ENCODE data around the gene ACE.

Gene ACE

GRCh38 chr17:63538693-63539595 lies 62.1 kb downstream of the ACE start:
- DNase-seq, result no peak

DNA sequence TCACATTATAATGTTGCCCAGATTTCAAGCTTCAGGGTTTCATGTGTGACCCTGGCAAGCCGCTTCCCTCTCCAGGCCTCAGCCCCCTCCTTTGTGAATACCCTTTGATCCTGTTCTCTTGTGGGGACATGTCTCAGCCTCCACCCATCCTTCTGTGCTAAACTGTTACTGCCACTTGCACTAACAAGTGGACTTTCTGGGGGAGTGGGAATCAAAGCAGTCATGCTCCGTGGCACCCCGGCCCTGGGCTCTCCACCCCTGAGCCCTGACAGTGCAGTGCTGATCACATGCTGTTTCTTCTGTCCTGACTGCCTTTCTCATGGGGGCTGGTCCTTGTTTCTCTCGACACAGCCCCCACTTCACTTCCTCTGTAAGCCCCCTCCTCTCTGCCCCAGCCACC lies 63.7 kb downstream of the ACE start:
- no peak for DNase-seq

DNA sequence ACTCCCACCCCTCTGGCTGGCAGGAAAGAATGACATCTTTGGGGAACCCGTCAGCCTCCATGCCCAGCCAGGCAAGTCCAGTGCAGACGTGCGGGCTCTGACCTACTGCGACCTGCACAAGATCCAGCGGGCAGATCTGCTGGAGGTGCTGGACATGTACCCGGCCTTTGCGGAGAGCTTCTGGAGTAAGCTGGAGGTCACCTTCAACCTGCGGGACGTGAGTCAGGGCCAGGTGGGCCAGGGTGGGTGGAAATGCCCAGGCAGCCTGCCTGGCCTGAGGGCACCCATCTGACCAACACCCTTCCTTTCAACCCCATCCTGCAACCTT lies 65.3 kb downstream of the ACE start:
- DNase-seq, result no peak

DNA sequence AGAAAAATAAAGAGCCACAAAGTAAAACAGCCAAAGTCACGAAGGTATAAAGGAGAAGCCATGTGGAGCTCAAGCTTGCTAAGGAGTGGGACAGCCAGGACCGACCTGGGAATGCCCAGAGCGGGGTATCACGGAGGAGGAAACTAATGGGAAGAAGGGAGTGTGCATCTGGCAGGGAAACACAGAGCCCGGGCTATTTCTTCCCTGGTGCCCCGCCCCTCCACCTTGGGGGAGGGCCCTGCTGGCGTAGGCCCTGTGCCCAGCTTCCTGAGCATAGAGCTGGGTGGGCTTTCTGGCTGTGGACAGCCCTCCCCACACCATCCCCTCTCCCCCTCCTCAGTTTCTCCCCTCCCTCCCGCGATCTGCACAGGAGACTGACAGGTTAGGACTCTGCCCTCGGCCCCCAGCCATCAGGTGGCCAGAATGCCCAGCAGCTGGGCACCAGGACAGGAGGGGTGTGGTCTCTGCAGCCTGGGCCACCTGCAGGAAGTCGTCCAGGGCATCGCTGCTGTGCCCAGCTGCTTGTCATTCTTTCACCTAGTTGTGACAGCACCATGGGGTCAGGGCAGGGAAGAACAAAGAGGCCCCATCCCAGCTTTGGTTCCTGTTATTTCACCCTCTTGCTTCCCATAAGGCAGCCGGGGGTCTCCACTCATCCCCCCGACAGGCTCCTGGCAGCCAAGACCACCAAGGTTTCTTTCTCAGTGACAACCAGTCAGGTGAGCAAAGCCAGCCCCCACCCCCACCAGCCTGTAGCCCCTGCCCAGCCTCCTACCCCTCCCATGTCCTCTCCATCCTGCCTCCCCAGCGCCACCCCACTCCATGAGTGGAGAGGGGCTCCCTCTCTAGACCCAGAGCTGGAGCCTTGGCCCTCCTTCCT lies 66.3 kb downstream of the ACE start:
- no peak for DNase-seq

DNA sequence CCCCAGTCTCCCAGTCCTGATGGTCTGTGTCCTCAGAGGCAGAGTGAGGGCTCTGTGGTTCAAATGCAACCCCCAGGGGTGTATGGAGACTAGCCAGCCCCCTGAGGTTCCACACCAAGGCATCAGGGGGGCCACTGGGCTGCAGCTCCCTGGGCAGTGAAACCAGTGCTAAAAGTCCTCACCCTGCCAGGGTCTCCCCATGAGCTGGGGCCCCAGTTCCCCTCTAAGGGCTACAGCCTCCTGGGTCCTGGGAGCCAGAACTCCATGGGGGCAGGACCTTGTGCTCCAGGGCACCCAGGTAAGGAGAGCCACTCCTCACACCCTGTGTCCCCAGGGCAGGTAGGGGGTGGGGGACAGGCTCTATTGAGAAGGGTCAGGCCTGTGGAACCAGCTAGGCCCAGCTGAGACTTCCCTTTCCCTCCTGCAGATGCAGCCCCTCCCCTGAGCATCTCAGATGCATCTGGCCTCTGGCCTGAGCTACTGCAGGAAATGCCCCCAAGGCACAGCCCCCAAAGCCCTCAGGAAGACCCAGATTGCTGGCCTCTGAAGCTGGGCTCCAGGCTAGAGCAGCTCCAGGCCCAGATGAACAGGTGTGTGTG lies 67.1 kb downstream of the ACE start:
- DNase-seq, result no peak

DNA sequence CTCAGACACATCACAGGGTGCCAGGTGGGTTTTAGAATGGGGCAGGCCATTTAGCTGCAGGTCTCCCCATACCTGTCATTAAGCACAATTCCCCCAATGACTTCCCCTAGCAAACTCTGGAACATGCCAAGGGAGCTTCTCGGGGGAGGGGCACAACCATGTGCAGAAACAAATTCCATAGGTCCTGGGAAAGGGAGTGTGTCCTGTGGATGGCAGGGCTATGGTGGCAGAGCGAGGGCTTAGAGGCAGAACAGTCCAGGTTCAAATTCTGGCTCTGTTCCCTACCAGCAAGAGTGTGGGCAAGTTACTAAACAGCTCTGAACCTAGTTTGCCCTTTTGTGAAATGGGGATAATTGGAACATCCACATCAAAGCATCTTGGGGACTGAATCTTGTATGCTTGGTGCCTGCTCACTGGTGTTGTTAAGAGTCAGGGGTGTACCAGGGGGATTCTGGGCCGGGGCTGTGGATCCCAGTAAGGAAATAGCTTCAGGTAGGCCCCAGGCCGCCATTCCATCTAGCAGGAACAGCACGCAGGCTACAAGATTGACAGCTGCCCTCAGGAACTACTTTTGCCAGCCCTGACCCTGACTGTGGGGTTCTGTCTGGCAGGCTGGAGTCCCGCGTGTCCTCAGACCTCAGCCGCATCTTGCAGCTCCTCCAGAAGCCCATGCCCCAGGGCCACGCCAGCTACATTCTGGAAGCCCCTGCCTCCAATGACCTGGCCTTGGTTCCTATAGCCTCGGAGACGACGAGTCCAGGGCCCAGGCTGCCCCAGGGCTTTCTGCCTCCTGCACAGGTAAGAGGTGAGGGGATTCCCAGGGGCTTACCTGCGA lies 67.8 kb downstream of the ACE start:
- no peak for DNase-seq

DNA sequence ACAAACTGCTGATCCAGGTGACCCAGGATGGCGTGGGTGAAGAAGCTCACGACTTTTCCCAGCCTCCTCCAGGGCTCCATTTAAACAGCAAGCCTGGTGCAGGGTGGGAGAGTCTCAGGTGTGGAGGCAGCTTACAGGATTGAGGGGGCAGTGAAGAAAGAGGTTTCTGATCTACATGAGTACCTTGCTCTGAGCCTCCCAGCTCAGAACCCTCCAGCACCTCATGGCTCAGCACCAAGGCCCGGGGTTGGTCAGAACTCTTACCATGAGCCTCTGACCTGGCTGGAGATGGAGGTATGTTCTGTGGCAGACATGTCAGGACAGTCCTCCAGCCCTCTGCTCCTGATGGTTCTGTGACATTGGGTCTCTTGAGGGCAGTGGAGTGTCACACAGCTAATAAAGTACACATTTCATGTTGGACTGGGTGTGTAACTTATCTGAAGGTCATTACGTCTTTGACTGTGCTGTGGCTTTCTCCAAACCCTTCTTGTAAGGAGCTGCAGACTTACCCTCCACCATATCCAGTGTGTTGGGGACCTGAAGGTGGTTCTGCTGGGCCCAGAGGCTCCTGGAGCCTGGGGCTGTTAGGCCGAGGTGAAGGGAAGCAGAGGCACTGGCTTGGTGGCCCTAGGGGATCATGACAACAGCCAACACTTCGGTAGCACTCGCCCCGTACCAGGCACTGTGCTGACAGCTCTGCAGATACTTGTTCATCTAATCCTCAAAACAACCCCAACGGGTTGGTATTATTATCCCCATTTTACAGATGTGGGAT lies 69.6 kb downstream of the ACE start:
- DNase-seq, result no peak

- no peak for DNase-seq
These were observed 70.2 kb downstream of the ACE start for GRCh38 chr17:63547083-63547523.
